ENCODE measurements around the gene NATD1.

Gene NATD1

DNA sequence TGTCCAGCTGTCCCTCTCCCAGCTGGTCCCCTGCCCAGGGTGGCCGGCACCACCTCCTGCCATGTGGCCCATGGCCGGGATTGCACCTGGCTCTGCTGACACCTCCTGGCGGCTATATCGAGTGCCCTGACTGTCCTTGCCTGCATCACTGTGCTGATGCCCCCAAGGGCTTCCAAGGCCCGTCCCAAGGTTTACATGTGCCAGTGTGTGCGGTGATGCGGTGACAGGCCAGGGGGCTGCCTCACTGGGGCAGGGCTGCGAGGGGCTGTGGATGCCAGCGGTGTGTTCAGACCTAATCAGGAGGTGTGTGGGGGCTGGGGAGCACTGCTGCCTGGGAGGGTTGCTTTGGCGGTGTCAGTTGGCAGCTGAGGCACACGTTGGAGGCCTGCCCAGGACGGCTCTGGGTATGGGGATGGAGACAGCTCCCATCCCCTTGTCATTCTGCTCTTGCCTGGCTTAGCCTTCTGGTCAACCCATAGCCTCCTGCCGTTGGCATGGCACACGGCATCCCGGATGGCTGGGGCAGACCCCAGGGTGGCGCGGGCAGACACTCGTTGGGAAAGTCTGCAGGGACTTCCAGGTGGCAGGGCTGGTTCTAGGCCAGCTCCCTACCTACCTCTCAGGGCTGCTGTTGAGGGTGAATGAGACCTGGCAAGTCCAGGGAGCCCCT lies 36.8 kb upstream of the NATD1 start:
- ATAC-seq = no peak

DNA sequence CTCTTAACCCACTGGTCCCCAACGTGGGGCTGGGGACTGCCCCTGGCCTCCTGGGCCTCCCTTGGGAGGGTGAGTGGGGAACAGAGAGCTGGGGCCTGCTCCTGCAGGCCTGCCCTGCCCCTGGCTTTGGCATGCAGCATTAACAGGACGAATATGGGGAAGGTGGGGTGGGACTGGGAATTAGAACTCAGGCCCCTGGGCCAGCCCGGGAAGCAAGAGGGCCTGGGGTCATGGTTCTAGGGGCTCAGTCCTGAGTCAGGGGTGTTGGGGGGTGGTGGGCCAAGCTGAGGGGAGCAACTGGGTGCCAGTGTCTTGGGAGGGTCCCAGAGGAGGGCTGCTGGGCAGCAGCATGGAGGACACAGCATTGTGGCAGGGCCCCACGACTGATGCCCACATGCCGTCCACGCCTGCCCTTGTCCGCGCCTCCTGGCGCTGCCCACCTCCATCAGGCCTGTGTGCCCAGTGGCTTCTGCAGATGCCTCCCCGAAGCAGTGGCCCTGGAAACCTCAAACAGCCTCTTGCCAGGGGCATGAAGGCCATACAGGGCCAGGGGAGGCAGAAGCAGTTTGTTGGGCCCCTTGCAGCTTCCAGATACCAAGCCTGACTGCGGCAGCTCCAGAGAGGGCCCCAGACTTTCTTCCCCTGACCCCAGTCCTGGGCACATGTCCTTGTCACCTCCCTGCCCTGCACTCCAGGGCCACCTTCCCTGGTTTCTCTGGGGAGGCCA lies 36.1 kb upstream of the NATD1 start:
- no peak for ATAC-seq

DNA sequence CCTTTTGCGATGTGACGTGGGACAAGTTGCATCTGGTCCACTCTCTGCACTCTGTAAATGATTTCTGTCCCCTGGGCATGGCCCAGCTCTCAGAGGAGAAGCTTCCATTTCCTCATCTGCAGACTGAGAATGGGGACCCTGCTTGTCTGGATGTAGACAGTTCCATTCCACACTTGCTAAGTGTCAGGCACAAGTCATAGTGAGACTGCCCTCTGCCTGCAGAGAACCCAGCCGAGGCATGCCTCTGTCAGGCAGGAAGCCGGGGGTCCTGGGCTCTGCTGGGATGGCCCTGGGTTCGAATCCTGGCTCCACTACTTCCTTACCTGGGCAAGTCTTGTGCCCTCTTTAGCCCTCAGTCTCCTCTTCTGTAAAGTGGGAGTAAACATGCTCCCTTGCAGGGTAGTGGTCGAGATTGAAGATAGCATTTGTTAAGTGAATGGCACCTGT lies 35.4 kb upstream of the NATD1 start:
- ATAC-seq = no peak

DNA sequence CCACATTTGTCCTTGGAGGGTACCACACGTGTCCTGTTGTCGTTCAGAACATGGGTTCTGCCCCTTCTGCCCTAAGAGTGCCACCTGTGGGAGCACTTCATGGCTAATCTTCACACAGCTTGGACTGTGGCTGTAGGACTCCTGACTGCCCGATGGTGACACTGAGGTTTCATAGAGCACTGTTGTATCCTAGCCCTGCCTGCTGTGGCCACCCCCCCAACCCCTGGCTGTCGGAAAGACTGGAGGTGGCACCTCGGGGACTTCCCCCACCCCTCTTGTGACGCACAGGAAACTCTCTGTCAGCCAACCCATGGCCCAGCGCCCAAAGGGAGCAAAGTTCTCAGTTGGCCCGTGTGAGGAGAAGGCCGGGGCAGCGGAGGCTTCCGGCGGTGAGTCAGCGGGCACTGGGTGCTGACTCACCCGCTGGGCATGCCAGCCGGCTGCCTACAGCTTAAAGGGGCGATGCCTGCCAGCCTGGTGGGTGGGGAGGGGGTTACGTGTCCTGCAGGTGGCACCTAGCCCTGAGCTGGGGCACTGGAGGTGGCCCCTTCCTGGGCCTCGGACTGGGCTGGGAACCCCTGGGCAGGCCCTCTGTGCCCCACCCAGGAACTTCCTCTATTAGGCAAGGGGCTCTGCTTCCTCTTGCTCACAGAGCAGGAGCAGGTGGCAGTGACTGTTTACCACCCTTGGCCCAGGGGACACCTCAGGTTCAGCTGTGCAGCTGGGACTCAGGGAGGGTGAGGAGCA lies 34.7 kb upstream of the NATD1 start:
- ATAC-seq = peak; percentile 70 to 77

DNA sequence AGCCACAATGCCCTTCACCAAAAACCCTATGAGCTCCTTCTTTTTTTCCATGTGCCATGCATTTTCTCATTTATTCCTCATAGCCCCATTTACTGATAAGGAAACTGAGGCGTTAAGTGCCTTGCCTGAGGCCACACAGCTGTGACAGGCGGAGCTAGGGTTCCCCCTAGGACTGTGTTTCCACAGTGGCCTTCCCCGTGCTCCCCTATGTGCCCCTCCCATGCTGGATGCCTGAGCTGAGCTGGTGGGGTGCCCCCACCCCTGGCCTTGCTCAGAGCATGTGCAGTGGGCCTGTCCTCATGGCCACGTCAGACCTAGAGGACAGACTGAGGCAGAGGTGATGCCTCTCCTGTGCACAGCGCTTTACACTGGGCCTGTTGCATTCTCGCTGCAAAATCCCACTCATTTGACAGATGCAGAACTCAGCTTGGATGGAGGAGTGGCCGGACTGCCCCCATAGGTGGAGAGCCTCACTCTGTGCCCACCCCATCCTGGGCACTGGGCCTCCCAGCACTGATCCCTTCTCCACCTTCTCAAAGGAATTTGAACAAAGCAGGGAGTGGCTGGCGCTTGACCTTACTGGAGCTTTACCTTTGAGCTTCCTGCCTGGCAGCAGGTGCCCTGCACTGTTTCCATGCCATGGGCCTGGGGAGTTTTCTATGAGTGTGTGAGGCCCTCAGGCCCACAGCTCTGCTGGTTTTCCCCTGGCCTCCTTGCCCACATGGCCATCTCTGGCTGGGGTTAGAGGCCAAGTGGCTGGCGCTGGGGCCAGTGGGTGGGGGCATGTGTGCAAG lies 33.9 kb upstream of the NATD1 start:
- peak in 1 of 2 donors; percentile 6 for ATAC-seq

DNA sequence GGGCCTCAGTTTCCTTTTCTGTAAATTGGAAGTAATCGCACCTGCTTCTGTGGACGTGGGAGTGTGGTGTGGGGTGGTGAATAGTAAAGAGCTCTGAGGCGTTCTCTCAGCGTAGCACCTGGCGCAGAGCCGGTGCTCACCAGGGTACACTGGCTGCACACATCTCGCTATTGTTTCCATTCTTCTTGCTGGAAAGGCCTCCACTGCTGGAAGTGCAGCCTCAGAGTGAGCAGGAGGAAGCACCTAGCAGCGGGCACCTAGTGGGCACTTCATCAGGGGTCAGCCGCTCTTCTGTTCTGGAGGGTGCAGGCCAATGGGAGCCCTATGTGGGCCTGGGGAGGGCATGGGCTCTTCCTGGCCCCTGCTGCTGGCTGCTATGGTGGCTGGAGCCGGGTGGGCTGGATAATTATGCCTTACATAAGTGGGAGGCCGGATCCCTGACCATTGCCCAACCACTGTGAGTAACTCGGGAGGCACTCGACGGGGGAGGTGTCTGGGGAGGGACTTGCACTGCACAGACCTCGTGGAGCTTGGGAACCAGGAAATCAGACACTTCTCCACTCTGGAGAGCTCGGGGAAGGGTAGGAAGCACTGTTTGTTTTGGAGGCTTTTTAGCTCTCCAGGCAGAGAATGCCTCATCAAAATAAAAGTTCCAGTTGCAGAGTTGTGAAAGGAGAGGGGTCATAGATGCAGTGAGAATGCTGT lies 33.0 kb upstream of the NATD1 start:
- ATAC-seq = no peak

DNA sequence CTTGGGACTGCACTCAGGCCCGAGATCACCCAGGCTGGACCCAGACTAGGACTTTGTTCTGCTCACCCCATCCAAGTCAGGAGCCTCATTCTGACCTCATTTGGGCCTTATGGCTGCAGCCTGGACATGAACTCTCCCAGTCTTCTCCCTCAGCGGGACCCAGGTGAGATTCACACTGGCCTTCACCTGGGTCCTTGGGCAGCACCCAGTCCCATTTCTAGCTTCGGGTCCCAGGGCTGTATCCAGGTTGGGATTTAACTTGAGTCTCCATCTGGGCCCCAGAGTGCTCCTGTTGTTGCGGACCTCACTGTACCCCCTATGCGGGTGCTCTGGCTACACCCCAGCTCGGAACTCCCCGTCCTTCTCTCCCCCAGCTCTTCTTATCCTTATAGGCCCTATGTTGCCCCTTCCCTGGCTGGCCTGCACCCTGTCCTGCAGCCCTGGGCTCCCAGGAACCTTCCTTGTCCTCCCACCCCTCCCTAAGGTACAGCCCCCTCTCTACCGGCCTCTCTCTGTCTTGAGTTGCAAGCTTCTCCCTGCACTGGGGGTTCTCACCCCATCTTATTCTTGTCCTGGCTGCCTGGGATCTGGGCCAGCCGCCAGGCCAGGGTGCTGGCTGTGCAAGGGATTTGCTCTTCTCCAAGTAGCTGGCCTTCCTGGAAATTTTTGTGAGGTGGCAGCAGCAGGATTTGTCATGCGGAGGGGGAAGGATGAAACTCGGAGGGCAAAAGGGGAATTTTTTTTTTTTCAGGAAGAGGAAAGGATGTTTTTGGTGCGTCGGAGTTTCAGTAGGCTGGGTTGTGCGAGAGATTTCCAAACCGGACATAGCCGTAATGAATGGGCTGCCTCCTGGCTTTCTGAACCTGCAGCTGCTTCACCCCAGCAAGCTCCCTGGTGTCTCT lies 32.2 kb upstream of the NATD1 start:
- ATAC-seq = no peak

DNA sequence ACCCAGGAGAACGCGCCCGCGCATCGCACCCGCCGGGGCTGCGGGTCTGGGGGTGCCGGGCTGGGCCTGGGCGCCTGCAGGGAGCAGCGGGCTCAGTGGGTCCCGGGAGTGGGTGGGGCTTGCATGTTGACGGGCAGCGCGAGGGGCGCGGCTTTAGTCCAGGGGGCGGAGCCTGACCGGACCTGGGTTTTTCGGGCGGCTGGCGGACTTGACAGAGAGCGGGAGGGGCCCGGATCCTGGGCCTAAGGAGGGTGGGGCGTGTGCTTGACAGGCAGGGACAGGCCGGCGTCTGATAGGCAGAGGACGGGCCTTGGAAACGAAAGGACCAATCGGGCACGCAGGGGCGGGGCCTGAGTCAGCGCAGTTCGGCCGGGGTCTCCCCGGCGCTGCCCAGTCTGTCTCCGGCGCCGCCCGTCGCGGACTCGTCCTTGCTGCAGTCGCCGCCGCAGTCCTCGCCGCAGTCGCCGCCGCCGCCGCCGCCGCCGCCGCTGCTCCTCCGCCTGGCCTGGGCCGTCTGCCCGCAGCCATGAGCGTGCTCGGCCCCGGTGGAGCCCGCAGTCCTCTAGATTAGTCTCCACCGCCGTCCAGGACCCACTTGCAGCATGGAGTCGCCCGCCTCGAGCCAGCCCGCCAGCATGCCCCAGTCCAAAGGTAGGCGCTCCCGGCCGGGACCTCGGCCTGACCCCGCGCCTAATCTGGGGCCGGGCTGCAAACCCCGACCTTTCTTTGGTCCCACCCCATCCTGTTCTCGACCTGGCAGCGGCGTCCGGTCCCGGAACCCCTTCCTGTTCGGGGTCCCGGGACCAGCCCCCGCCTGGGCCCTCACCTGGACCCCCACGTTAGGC lies 31.3 kb upstream of the NATD1 start, which contains the start of gene MAP2K3:
TSS of gene MAP2K3 (plus strand) at position 393 of the 845 bp plus-strand sequence. CDS start at position 603, 210 bp downstream.
- peak; percentile 75 to 77 for ATAC-seq

DNA sequence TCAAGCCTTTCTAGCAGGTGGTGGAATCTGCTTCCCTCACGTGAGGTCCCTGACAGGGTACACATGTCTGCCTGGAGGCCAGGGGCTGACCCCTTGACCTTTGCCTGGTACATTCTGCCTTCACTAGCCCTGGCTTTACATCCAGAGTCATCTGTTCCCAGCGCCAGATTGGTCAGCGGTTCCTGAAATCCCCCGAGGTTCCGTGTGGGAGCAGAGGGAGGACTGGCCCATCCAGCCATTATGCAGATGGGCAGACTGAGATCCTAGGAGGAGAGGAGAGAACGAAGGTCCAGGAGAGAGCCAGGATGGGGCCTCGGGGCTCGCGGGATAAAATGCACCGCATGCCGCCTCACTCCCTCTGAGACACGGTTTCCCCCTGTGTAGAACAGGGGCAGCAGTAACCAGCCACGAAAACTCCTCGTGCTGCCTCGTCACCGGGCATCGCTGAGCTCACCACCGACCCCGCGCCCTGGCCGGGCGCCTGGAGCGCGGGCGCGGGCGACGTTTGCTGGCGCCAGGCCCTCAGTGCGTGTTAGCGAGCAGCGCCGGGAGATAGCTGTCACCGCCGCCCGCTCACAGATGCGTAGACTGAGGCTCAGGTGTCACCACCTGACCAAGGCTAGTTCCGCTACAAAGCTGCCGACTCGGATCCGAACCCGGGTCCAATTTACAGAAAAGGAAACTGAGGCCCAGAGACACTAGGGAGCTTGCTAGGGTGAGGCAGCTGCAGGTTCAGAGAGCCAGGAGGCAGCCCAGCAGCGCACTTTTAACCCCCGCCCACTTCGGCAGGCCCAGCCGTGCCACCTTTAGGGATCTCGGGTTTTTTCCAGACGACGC lies 30.5 kb upstream of the NATD1 start:
- ATAC-seq = peak; percentile 3 to 4

DNA sequence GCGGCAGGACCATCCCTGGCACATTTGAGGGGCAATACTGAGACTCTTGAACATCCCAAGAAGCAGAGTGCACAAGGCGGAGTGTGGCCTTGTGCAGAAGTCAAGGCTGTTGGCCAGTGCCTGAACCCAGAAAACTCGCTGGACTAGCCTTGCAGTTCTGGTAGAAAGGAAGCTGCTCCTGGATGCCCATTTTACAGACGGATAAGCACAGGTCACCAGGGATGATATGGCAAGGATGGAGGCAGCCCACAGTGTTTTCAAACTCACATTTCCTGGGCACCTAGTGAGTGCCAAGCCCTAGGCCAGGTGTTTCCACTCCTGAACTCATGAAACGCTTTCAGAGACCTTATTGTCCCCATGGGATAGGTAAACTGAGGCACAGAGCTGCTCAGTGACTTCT lies 29.6 kb upstream of the NATD1 start:
- ATAC-seq = no peak

DNA sequence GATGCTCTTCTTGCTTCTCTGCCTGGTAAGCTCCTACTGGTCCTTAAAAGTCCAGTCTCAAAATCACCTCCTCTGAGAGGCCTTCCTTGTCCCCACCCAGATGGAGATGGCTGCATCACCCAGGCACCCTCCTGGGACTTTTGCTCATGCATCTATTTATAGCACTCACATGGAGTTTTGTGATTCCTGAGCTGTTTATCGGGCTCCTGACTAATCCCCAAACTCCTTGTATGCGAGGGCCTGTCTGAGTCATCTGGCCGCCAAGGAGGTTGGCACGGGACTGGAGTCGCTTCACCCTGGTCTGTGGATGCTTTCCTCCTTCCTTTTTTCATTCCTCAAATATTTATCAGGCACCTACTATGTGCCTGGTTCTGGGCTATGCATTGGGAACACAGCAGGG lies 29.0 kb upstream of the NATD1 start:
- no peak for ATAC-seq

DNA sequence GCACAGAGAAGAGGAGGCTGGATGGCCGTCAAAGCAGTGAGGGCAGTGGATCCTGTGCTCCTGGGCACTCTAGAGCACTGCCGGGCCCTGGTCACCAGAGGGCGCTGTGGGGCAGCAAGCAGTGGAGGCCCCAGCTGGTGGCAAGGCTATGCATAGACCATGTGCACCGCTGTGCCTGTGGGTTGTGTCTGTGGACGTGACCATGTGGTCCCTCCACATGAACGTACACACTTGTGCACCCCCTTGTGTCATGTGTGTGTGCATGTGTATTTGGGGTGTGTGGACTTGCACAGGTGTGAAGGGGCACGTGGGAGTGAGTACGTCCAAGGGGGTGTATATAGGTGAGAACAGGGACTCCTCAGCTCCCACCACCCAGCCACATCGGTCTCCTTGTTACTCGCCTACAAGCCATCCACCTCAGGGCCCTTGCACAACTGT lies 26.9 kb upstream of the NATD1 start:
- ATAC-seq = peak; percentile 45 to 48

DNA sequence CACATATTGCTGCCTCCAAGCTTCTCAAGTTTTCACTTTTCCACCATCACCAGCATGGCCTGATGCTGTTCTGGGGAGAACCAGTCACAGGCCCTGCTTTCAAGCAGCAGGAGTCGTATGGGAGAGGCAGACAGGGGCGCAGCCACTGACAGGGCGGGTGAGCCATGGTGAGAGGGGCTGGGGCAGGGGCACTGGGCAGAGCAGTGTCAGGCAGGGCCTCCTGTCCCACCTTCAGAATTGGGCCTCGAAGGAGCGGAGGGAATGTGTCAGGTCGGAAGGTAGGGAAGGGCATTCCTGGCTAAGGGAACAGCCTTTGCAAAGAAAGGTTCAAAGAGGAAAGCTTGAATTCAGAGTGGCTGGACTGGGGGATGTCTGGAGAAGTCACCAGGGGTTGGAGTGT lies 26.4 kb upstream of the NATD1 start:
- ATAC-seq = no peak

DNA sequence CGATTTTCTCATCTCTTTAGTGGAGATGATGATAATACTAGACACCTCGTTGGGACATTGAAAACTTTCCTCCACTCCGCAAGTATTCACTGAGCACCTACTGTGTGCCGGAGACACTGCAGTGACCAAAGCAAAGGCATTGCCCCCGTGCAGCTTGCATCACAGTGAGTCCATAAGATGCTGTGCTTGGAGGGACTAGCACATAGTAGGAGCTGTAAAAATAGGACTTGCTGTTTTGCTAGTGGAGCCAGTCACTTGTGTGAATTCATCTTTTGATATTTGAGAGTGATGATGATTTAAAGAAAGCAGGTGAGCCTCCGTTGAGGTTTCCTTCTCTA lies 26.0 kb upstream of the NATD1 start:
- no peak for ATAC-seq

DNA sequence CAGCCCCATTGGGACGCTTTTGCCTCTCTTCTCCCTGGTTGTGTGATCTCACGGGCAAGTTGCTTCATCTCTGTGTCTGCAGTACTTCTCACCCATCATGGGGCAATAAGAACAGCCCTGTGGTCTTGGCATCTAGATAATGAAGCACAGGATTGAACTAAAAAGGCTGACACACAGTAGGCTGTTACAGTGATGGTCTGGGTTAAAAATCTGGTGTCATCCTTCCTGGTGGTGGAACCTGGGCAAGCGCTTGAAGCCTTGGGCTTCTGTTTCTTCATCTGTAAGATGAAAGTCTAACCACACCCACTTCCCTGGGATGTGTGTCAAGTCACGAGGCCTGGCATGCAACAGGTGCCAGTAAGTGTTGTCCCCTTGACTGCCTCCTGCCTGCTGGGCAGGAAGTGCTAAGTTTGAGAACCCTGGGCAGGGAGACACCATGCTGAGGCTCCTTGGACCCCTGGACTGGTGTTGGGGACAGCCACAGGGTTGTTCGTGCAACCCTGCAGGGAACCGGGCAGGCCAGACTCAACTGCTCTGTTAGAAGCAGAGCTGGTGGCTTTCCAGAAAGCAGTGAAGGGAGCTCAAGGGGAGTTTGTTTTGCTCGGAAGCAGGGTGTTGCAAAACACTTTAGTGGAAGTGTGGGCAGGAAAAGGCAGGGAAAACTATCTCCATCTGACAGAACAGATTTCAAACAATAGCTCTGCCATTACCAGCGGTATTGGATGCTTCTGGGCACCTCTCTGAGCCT lies 25.4 kb upstream of the NATD1 start:
- ATAC-seq = no peak

DNA sequence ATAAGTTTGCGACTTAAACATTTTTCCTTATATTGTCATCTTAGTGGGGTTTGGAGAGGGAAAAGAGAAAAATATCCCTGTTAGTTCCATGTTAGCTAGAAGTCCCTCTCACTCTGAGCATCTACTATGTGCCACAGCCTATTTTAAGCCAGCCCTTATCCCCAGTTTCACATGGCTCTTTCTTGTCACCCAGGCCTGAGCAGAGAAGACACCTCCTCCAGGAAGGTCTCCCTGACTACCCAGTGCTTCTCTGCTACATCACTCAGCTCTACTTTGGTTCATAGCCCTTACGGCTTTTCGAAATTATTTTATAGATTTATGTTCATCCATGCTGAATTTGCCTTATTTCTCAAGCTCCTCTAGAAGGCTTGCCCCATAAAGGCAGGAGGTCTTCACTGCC lies 24.1 kb upstream of the NATD1 start:
- no peak for ATAC-seq

DNA sequence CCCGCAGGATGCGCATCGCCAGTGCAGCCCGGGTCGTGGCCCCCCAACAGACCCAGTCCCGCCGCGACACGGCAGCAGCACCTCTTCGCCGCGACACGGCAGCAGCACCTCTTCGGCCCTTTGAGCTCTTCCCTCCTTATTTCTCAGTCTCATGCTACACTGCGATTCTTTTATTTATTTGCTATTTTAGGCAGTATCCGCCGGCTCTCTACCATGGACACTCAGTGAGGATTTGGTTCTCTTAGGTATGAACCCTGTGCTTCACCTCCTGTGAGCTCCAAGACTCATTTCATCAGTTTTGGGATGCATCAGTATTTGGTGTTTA lies 23.0 kb upstream of the NATD1 start:
- ATAC-seq = no peak

DNA sequence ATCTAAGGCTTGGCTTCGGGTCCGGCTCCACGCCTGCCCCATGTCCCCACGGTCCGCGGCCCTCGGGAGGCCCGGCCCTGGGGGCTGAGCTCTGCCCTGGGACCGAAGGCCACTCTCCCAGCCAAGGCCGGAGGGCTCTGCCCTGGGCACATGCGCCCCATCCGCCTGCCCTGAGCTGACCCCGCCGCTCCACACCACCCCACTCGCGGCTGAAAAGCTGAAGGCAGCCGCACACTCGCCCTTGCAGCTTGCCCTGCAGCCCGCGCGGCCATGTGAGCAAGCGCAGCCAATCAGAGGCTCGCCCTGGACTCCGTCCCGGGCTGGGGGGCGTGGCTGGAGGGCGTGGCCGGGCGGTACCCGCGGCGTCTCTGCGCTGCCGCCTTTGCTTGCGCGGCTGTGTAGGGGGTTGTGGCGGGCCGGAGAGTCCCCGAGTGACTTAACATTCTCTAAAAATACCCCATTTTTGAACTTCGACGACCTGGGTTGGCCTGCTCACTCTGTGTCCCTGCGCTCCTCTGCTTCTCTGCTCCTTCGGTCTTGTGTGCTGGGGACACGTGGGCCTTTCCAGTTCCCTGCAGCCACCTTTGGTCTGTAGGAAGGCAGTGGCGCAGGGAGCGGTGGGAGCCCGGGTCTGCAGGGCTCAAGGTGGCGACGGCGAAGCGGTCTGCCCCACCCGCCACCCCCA lies 22.5 kb upstream of the NATD1 start:
- peak; percentile 92 to 93 for ATAC-seq

Measured in activated CD4-positive, CD25-positive, alpha-beta regulatory T cell treated with anti-CD3 and anti-CD28 coated beads, Interleukin-2, amount 50 U/mL, for 24 hours (primary cell).